Endometrial microvascular endothelial cells (primary cell): ENCODE measurements around the gene NINL. TPM values are rescaled to one million over a fixed set of nuclear protein-coding genes. Genes with fewer than 3 reads are reported as not detected.

Source experiments
- in situ Hi-C: cut with HindIII; loops from 2 replicates; pipeline ENCODE4 v1.10.0; 2017; ENCODE audit warnings: low sequenced_read_pairs, low pct_unique_long_range_greater_than_20kb; ENCODE audit errors: inconsistent ontology term
- total RNA-seq: library from RNA; depleted of rRNA; stranded (reverse); fragments of >200 nt; gene quantifications from one replicate; pipeline ENCODE4 v1.2.3, GENCODE V29; 2015; ENCODE audit errors: inconsistent ontology term

NINL gene
- total RNA-seq, 1 donor from 2014 or later: 2.5 TPM

- in situ Hi-C loops: no loop called here
Observed at GRCh38 chr20:25460566-25461280, 124.6 kb downstream of the NINL start.

- in situ Hi-C loops: no loop called here
Observed at GRCh38 chr20:25459916-25460535, 125.3 kb downstream of the NINL start.

DNA sequence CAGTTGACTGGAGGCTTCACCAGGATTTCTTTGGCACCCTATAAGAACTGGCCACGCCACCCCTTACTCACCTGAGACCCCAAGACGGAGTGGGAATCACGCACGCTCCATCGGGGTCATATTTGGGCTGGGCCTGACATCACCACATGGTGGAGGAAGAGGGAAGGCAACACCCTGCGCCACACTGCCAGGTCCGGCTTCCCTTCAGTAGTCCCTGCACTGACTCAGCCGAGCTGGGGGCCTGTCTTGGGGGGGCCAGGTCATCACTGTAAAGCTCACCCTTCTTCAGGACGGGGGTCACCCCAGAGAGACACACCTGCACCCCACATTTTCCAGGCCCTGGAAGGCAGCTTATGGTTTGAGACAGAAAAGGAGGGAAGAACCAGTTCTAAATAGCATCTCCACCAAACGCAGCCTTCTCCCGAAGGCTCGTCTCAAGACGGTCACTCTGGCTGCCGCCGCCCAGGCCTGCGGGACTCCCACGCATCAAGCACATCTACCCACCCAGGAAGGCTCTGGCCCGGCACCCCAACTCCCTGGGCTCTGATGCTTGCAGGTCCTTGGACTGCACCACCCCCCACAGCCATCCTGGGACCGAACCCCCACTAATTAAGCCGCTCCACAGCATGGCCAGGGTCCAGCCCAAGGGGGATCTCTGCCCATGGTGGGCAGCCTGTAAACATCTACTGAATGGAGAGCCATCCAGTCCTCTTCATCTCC, 126.1 kb downstream of the NINL start:
- in situ Hi-C loops: no loop called here

DNA sequence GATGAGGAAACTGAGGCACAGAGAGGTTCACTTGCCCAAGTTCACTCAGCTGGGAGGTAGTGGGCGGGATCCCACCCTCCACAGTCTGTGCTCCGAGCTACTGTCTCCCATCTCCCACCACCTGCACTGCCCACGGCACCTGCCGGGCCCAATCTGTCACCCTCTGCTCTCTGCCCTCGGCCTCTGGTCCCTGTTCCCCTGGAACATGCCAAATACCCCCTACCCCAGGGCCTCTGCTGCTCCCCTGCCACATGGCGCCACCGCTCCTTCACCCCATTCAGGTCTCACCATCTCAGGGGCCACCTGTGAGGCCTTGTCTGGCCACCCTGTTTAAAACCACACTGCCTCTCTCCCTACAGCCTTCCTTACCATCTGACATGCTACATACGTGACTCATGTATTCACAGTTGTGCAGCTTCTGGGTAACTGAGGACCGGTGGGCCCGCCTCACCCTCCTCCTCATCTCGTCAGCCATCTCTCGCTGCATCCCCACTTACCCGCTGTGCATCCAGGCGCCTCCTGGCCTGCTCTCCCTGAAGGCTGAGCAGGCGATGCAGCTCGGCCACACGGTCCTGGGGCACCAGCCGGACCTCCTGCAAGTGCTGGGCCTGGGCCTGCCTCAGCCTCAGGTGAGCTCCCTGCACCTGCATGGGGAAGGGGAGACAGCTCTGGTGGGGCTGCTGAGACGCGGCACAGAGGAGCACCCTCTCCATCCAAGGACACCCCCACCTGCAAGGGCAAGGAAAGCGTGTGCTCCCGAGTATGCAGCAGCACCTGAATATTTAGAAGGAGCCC, 127.2 kb downstream of the NINL start:
- in situ Hi-C loops: no loop called here

GRCh38 chr20:25454153-25454900, 131.0 kb downstream of the NINL start:
- in situ Hi-C loops: no loop called here

DNA sequence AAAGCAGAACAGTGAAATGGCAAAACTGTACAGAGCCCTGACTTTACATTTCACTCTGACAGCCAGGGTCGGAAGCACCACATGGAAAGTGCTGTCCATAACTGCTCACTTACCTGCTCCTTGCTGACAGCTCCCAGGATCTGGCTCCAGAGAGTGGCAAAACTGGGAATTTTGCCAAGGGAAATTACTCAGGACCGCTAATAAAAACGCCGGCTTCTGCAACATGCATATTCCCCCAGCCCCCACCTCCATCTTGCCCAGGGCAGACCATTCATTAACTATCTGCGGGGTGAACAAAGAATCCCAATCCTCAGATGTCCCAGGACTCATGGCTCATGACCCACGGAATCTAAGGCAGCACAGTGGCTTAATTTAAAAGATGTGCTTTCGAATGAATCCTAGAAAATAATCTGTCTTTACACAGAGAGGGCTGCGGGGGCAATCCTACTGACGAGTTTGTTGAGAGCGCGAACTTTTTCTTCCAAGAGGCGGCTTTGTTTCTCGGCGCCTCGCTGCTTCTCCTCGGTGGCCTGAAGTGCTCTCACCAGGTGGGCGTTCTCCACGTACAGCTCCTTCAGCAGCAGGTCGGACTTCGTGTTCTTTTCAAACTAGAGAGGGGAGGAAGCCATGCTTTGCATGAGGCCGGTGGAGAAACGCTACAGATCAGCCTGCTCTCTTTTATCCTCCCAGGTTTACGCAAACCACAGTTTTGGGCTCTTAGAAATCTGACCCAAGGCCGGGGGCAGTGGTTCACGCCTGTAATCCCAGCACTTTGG, 132.1 kb downstream of the NINL start:
- in situ Hi-C loops: no loop called here

GRCh38 chr20:25452333-25452732, 133.0 kb downstream of the NINL start:
- in situ Hi-C loops: no loop called here

- in situ Hi-C loops: no loop called here
Observed at GRCh38 chr20:25447671-25448070, 137.7 kb downstream of the NINL start.

- in situ Hi-C loops: no loop called here
Observed at GRCh38 chr20:25444556-25444955, 140.8 kb downstream of the NINL start.

GRCh38 chr20:25439328-25439727, 146.0 kb downstream of the NINL start:
- in situ Hi-C loops: no loop called here

DNA sequence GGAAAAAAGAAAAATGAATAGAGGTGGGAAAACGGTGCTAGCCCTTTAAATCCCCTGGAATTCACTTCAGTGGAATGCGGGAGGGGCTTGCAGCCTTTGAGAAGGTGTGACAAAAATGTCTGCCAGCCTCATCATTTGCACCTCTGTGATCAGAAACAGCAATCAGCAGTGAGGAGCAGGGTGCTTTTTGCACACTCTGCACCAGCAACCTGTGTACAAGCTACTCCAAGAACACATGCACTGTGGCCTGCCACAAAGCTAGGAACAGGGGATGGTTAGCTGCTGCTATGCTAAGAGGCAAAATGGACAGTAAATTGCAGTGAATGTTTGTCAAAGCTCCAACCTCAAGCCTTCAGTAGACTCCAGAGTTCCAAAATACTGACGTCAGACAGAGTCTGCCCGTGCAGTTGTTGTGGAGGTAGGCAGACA, 148.2 kb downstream of the NINL start:
- in situ Hi-C loops: no loop called here

DNA sequence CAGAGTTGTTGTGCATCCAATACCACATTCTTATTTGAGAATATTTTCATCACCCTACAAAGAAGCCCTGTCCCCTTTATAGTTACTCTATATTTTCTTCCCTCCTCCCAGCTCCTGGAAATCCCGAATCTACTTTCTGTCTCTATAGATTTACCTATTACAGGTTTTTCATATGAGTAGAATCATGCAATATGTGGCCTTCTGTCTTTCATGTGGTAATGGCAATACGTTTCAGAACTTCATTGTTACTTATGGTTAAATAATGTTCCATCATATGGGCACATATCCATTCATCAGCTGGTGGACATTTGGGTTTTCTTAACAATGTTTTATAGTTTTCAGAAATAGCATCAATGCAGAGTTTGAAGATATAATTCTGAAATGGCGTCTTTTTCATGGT, 160.8 kb downstream of the NINL start:
- in situ Hi-C loops: no loop called here

GRCh38 chr20:25422032-25422431, 163.3 kb downstream of the NINL start:
- in situ Hi-C loops: no loop called here

GRCh38 chr20:25421102-25421501, 164.2 kb downstream of the NINL start:
- in situ Hi-C loops: no loop called here

DNA sequence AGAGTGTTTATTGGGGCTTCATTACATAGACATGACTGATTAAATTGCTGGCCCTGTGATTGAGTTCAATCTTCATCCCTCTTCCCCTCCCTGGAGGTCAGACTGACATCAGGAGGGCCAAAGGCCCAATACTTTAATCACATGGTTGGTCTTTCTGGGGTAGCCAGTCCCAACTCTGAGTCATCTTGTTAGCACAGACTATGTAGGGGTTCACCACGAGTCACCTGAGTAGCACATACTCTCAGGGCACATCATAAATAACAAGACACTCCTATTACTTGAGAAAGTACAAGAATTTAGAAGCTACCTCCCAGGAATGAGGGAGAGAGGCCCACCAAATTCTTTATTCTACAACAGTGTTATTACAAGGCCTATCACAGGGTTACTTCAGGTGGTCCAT, 166.6 kb downstream of the NINL start:
- in situ Hi-C loops: no loop called here

- in situ Hi-C loops: no loop called here
Observed at GRCh38 chr20:25408890-25409289, 176.4 kb downstream of the NINL start.

GRCh38 chr20:25408170-25408547, 177.2 kb downstream of the NINL start:
- in situ Hi-C loops: no loop called here
